GM23248 (cell line): Measurements from ENCODE around the gene GLP1R. TPM values are rescaled to one million over a fixed set of nuclear protein-coding genes. Genes with fewer than 3 reads are reported as not detected.
A peak's percentile ranks its signal among the peaks of the same experiment; 100 is the strongest.

Source experiments
- DNase-seq: peaks from one replicate; pipeline ENCODE4 v3.0.0-alpha.2; 2015
- H2AFZ ChIP-seq: fragments of 200-600 bp; sonication (generic); 2 replicates; pipeline ENCODE4 v1.6.1; 2016; ENCODE audit warnings: antibody characterized with exemption
- H3F3A ChIP-seq: fragments of 200-600 bp; sonication (generic); 2 replicates; pipeline ENCODE4 v1.6.1; 2016; ENCODE audit warnings: mild to moderate bottlenecking, antibody characterized with exemption, mixed run types; ENCODE audit not compliant: insufficient read depth
- H3K27ac ChIP-seq: fragments of 200-600 bp; sonication (generic); 2 replicates; pipeline ENCODE4 v1.5.1; 2016; ENCODE audit warnings: mild to moderate bottlenecking
- H3K27me3 ChIP-seq: fragments of 200-600 bp; sonication (generic); replicated peaks from 2 replicates; pipeline ENCODE4 v1.6.1; 2016; ENCODE audit warnings: mild to moderate bottlenecking; ENCODE audit not compliant: insufficient read depth
- H3K36me3 ChIP-seq: fragments of 200-600 bp; sonication (generic); 2 replicates; pipeline ENCODE4 v1.6.1; 2016; ENCODE audit warnings: low read depth, mild to moderate bottlenecking
- H3K4me1 ChIP-seq: fragments of 200-600 bp; sonication (generic); 2 replicates; pipeline ENCODE4 v1.6.1; 2016; ENCODE audit warnings: mild to moderate bottlenecking; ENCODE audit not compliant: insufficient read depth
- H3K4me2 ChIP-seq: fragments of 200-600 bp; sonication (generic); one replicate; pipeline ENCODE4 v1.6.1; 2016; ENCODE audit warnings: mild to moderate bottlenecking; ENCODE audit not compliant: unreplicated experiment
- H3K4me3 ChIP-seq: fragments of 200-600 bp; sonication (generic); 2 replicates; pipeline ENCODE4 v1.5.1; 2016; ENCODE audit warnings: mild to moderate bottlenecking
- H3K79me2 ChIP-seq: fragments of 200-600 bp; sonication (generic); 2 replicates; pipeline ENCODE4 v1.6.1; 2016; ENCODE audit warnings: mild to moderate bottlenecking; ENCODE audit not compliant: insufficient read depth
- H3K9ac ChIP-seq: fragments of 200-600 bp; sonication (generic); 2 replicates; pipeline ENCODE4 v1.6.1; 2016; ENCODE audit warnings: mild to moderate bottlenecking
- H3K9me2 ChIP-seq: fragments of 200-600 bp; sonication (generic); 2 replicates; pipeline ENCODE4 v1.6.1; 2016; ENCODE audit warnings: mixed run types, mild to moderate bottlenecking, moderate library complexity; ENCODE audit not compliant: insufficient read depth
- H3K9me3 ChIP-seq: fragments of 200-600 bp; sonication (generic); one replicate; pipeline ENCODE4 v1.6.1; 2017; ENCODE audit warnings: low read depth
- H4K20me1 ChIP-seq: fragments of 200-600 bp; sonication (generic); 2 replicates; pipeline ENCODE4 v1.6.0; 2016; ENCODE audit not compliant: insufficient read depth
- EZH2 ChIP-seq: fragments of 200-600 bp; sonication (generic); IDR thresholded peaks from 2 replicates; pipeline ENCODE4 v1.6.1; 2018; ENCODE audit warnings: antibody characterized with exemption, mild to moderate bottlenecking; ENCODE audit not compliant: insufficient read depth, poor library complexity, severe bottlenecking
- EZH2phosphoT487 ChIP-seq: fragments of 200-600 bp; sonication (generic); IDR thresholded peaks from 2 replicates; pipeline ENCODE4 v1.6.1; 2018; ENCODE audit warnings: antibody characterized with exemption, moderate library complexity, mild to moderate bottlenecking, low read depth; ENCODE audit not compliant: insufficient read depth
- WGBS, 2 experiments: methylation state at CpG; one replicate each; pipeline ENCODE4 v1.1.6; 2015 to 2017; ENCODE audit warnings: low lambda C conversion rate in 2 of 2, low coverage in 1 of 2; ENCODE audit errors: missing lambda C conversion rate in 2 of 2; 5-methylcytosine and 5-hydroxymethylcytosine counted together
- in situ Hi-C: fragments of 300-500 bp; cut with MboI; formaldehyde crosslinking; loops from 2 replicates; pipeline ENCODE4 v1.15.0; 2020
- polyA plus RNA-seq: library from polyadenylated mRNA; unstranded; fragments of >200 nt; fragmentation: Nextera tagmentation; extraction: Ambion mirVana; gene quantifications from 2 replicates; pipeline ENCODE4 v1.2.1, GENCODE V29; 2016
- total RNA-seq: library from RNA; depleted of rRNA; stranded (reverse); fragments of >200 nt; shearing (Covaris generic); gene quantifications from 2 replicates; pipeline ENCODE4 v1.2.3, GENCODE V29; 2014

GLP1R gene
- total and polyA plus RNA-seq, 2 experiments from 2014 or later: not detected

DNA sequence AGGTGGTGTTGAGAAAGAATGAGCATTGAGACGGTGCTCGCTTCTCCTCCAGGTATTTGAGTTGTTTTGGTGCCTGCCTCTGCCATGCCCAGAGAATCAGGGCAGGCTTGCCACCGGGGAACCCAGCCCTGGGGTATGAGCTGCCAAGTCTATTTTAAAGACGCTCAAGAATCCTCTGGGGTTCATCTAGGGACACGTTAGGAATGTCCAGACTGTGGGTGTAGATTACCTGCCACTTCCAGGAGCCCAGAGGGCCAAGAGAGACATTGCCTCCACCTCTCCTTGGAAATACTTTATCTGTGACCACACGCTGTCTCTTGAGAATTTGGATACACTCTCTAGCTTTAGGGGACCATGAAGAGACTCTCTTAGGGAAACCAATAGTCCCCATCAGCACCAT is 38.1 kb downstream of the GLP1R start:
- in situ Hi-C loops: no loop called here
- 47 to 48% methylated on average over 6 of the region's 6 CpGs for WGBS, 2 experiments

DNA sequence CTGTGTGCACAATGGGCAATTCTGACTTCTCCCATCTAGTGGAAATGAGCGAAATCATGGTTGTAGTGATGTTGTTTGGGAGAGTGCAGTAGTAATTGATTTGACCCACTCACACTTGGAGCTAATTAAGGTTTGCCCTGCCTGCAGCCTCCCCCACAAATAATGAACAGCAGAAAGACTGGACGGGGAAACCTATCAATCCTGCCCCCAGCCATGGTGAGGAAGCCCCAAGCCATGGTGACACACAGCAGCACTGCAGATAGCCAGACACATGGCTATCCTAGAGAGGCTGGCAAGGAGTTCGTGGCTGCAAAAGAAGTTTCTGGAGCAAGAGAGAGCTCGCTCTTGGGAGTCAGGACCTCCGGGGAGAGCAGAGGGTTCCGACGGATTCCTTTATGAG is 38.6 kb downstream of the GLP1R start:
- Histone ChIP-seq H3K9me3 (no peaks in the 10 kb centered on the region), H3K79me2 (no peaks in the 10 kb centered on the region), H3K36me3 (no peaks in the 10 kb centered on the region), H3K4me2 (no peak overlapping the region), H3K27me3 (no peaks in the 10 kb centered on the region), H3K4me3 (no peak overlapping the region), H3K9ac (no peak overlapping the region), H4K20me1 (no peaks in the 10 kb centered on the region), H3K4me1 (no peaks in the 10 kb centered on the region), H3F3A (no peaks in the 10 kb centered on the region), H3K9me2 (no peaks in the 10 kb centered on the region), H3K27ac (no peak overlapping the region), H2AFZ (no peak overlapping the region)
- DNase-seq: no peak
- in situ Hi-C loops: no loop called here
- 22 to 25% methylated on average over 7 of the region's 7 CpGs for whole genome bisulfite sequencing, 2 experiments
- TF ChIP-seq EZH2phosphoT487 (no peak), EZH2 (no peak)

More for the DNA sequence above, 38.1 kb downstream of the GLP1R start:
- Histone ChIP-seq H3F3A (no peaks in the 10 kb centered on the region), H3K79me2 (no peaks in the 10 kb centered on the region), H2AFZ (no peak overlapping the region), H3K4me2 (no peak overlapping the region), H3K9me3 (no peaks in the 10 kb centered on the region), H4K20me1 (no peaks in the 10 kb centered on the region), H3K4me3 (no peak overlapping the region), H3K36me3 (no peaks in the 10 kb centered on the region), H3K27me3 (no peaks in the 10 kb centered on the region), H3K9me2 (no peaks in the 10 kb centered on the region), H3K4me1 (no peaks in the 10 kb centered on the region), H3K27ac (no peak overlapping the region), H3K9ac (no peak overlapping the region)
- DNase-seq: no peak
- TF ChIP-seq EZH2 (no peak), EZH2phosphoT487 (no peak)

DNA sequence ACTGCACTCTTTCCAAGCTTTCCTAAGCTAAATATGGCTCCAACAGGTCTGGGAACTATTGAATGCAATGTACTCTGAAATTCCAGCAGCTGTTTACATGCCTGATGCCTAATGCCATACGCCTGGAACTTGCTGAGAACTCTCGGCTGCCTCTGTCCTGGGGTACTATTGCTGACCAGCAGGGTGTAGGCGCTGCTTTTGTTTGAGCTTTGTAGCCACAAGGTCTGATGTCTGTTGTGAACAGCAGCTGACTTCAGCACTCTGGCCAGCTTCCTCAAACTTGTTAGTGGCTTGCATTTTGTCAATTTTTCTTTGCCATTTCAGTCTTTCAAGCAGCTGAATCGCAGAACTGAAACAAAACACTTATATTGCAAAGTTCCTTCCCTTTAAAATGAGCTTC is 39.8 kb downstream of the GLP1R start:
- no peaks in the 10 kb centered on the region for H3K9me2 ChIP-seq
- no peaks in the 10 kb centered on the region for H3K27me3 ChIP-seq
- no peaks in the 10 kb centered on the region for H3F3A ChIP-seq
- no peaks in the 10 kb centered on the region for H3K79me2 ChIP-seq
- H3K9me3 ChIP-seq: no peaks in the 10 kb centered on the region
- H2AFZ ChIP-seq: no peak overlapping the region
- H3K9ac ChIP-seq: no peak overlapping the region
- H3K36me3 ChIP-seq: no peaks in the 10 kb centered on the region
- no peak for TF ChIP-seq EZH2phosphoT487
- no peak for TF ChIP-seq EZH2
- no peak overlapping the region for H3K4me3 ChIP-seq
- peak; percentile 62 for DNase-seq
- no peak overlapping the region for H3K4me2 ChIP-seq
- in situ Hi-C loops: no loop called here
- H4K20me1 ChIP-seq: no peaks in the 10 kb centered on the region
- 2 to 3% methylated on average over 4 of the region's 4 CpGs for WGBS, 2 experiments
- H3K27ac ChIP-seq: no peak overlapping the region
- H3K4me1 ChIP-seq: no peaks in the 10 kb centered on the region

DNA sequence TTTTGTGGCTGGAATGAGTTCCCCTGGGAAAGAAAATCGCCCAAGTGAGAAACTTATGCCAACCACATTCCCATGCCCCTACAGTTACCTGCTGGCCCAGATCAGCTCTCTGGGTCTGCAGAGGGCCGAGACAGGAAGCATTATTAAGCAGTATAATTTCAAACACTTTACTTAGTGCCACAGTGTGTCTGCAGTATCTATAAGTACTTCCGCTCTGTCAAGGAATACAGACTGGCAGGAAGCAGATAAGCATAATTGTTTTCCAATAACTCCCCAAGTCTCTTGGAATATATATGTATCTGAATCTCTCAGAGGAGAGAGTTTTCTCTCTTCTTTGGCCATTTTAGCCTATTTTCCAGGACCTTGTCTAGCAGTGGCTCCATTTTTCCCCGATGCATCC is 41.5 kb downstream of the GLP1R start:
- in situ Hi-C loops: no loop called here
- Histone ChIP-seq H4K20me1 (no peaks in the 10 kb centered on the region), H3F3A (no peaks in the 10 kb centered on the region), H3K4me1 (no peaks in the 10 kb centered on the region), H3K4me2 (no peak overlapping the region), H3K27ac (no peak overlapping the region), H3K9me3 (no peaks in the 10 kb centered on the region), H3K9ac (no peak overlapping the region), H3K4me3 (no peak overlapping the region), H3K79me2 (no peaks in the 10 kb centered on the region), H3K27me3 (no peaks in the 10 kb centered on the region), H3K36me3 (no peaks in the 10 kb centered on the region), H2AFZ (no peak overlapping the region), H3K9me2 (no peaks in the 10 kb centered on the region)
- 49 to 51% methylated on average over 4 of the region's 4 CpGs for WGBS, 2 experiments
- TF ChIP-seq EZH2 (no peak), EZH2phosphoT487 (no peak)
- no peak for DNase-seq

DNA sequence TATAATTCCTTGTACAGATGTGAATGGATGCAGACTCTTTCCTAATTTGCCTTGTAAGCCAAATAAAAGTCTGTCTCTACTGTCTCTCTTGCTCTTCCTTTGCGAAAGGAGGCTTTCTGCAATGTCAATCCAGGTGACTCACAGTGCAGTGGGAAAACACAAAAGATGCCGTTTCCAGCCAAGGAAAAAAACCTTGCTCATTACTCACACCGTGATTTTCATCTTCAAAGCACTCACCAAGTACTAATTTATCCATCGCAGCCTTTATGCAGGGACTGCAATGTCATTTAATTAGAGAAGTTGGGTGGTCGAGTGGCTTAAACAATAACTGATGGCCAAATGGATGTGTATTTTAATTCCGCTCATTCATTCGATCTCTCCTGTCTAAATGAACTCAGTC is 42.6 kb downstream of the GLP1R start:
- no peak for TF ChIP-seq EZH2
- no peak for TF ChIP-seq EZH2phosphoT487
- in situ Hi-C loops: no loop called here
- 65 to 69% methylated on average over 7 of the region's 7 CpGs for WGBS, 2 experiments

More for the DNA sequence above, 42.6 kb downstream of the GLP1R start:
- no peaks in the 10 kb centered on the region for H3K9me3 ChIP-seq
- no peak overlapping the region for H3K9ac ChIP-seq
- DNase-seq: no peak
- no peaks in the 10 kb centered on the region for H3K79me2 ChIP-seq
- H3K27ac ChIP-seq: no peak overlapping the region
- no peaks in the 10 kb centered on the region for H3K27me3 ChIP-seq
- no peak overlapping the region for H3K4me3 ChIP-seq
- no peaks in the 10 kb centered on the region for H4K20me1 ChIP-seq
- no peaks in the 10 kb centered on the region for H3K36me3 ChIP-seq
- H3K9me2 ChIP-seq: no peaks in the 10 kb centered on the region
- H3K4me1 ChIP-seq: no peaks in the 10 kb centered on the region
- H3K4me2 ChIP-seq: no peak overlapping the region
- no peak overlapping the region for H2AFZ ChIP-seq
- no peaks in the 10 kb centered on the region for H3F3A ChIP-seq
